Keratinocyte (primary cell): Measurements from ENCODE around the gene CNKSR3. TPM values are rescaled to one million over a fixed set of nuclear protein-coding genes. Genes with fewer than 3 reads are reported as not detected.

Experiments used
- DNase-seq: peaks from one replicate; pipeline ENCODE4 v3.0.0-alpha.2; 2011; ENCODE audit warnings: low read depth, missing footprints, low spot score
- FAIRE-seq: peaks from 2 replicates; lab custom pipeline; 2011; peaks lifted over from hg19 to GRCh38; lab: Jason Lieb, UNC
- H2AFZ ChIP-seq: 2 replicates; pipeline ENCODE4 v1.6.0; 2012; ENCODE audit warnings: low read length, control low read depth, inconsistent platforms; ENCODE audit not compliant: control insufficient read depth
- H3K27ac ChIP-seq: 2 replicates; pipeline ENCODE4 v1.5.1; 2011; ENCODE audit warnings: low read length; ENCODE audit not compliant: control insufficient read depth, insufficient read depth
- H3K27me3 ChIP-seq: 3 replicates; pipeline ENCODE4 v1.6.0; 2011; ENCODE audit warnings: low read length; ENCODE audit not compliant: control insufficient read depth, insufficient read depth; ENCODE audit errors: extremely low read depth
- H3K36me3 ChIP-seq, 2 experiments: 2 replicates in 1 of 2; 3 replicates in 1 of 2; pipeline ENCODE4 v1.5.1; 2011; ENCODE audit warnings: low read length in 2 of 2, mild to moderate bottlenecking in 1 of 2; ENCODE audit not compliant: control insufficient read depth in 2 of 2, insufficient read depth in 2 of 2; ENCODE audit errors: extremely low read depth in 1 of 2
- H3K4me1 ChIP-seq: 3 replicates; pipeline ENCODE4 v1.5.1; 2011; ENCODE audit warnings: low read length; ENCODE audit not compliant: control insufficient read depth, insufficient read depth; ENCODE audit errors: extremely low read depth
- H3K4me2 ChIP-seq: 3 replicates; pipeline ENCODE4 v1.6.0; 2011; ENCODE audit warnings: low read depth, low read length; ENCODE audit not compliant: control insufficient read depth, insufficient read depth; ENCODE audit errors: extremely low read depth
- H3K4me3 ChIP-seq, 3 experiments: fragments of 200-600 bp in 1 of 3; sonication (generic) in 1 of 3; 2 replicates in 2 of 3; 3 replicates in 1 of 3; pipeline ENCODE4 v1.5.1; 2011 to 2016; ENCODE audit warnings: low read length in 3 of 3, mild to moderate bottlenecking in 3 of 3, control low read depth in 2 of 3, inconsistent platforms in 1 of 3, low read depth in 1 of 3, mixed read lengths in 1 of 3, mixed run types in 1 of 3, moderate library complexity in 1 of 3; ENCODE audit not compliant: control insufficient read depth in 2 of 3, insufficient read depth in 2 of 3; ENCODE audit errors: extremely low read depth in 1 of 3
- H3K79me2 ChIP-seq: 2 replicates; pipeline ENCODE4 v1.6.0; 2012; ENCODE audit warnings: low read length; ENCODE audit not compliant: control insufficient read depth, insufficient read depth
- H3K9ac ChIP-seq: 3 replicates; pipeline ENCODE4 v1.6.0; 2011; ENCODE audit warnings: low read length; ENCODE audit not compliant: control insufficient read depth, insufficient read depth; ENCODE audit errors: extremely low read depth
- H3K9me1 ChIP-seq: 3 replicates; pipeline ENCODE4 v1.6.0; 2011; ENCODE audit warnings: low read length; ENCODE audit not compliant: control insufficient read depth, insufficient read depth; ENCODE audit errors: extremely low read depth
- H3K9me3 ChIP-seq: 2 replicates; pipeline ENCODE4 v1.5.1; 2012; ENCODE audit warnings: low read depth, low read length; ENCODE audit not compliant: control insufficient read depth
- H4K20me1 ChIP-seq: 3 replicates; pipeline ENCODE4 v1.6.0; 2011; ENCODE audit warnings: low read length; ENCODE audit not compliant: control insufficient read depth, insufficient read depth; ENCODE audit errors: extremely low read depth
- CTCF ChIP-seq, 3 experiments: IDR thresholded peaks in 1 of 3; conservative IDR thresholded peaks in 1 of 3; optimal IDR thresholded peaks in 1 of 3; 2 replicates in 2 of 3; 3 replicates in 1 of 3; pipeline versions ENCODE3 to v1.5.1; 2011; ENCODE audit warnings: low read length in 3 of 3, mild to moderate bottlenecking in 3 of 3, moderate library complexity in 2 of 3, control low read depth in 1 of 3, inconsistent platforms in 1 of 3; ENCODE audit not compliant: insufficient read depth in 2 of 3; ENCODE audit errors: extremely low read depth in 1 of 3
- EZH2 ChIP-seq: IDR thresholded peaks from one replicate; pipeline ENCODE4 v1.6.1; 2012; ENCODE audit warnings: inconsistent platforms, mild to moderate bottlenecking, low read length, moderate library complexity
- dilution Hi-C: fragments of 300-500 bp; cut with MboI; formaldehyde crosslinking; loops from one replicate; pipeline ENCODE4 v1.7.0; 2020; ENCODE audit warnings: low sequenced_read_pairs; ENCODE audit not compliant: extremely low pct_ligation_motif_present
- polyA plus RNA-seq, 5 experiments: library from polyadenylated mRNA; depleted of rRNA in 3 of 5; stranded (reverse) in 3 of 5; stranded (forward) in 1 of 5; unstranded in 1 of 5; fragments of >200 nt; gene quantifications; 1 replicate in 1 of 5; 2 replicates in 3 of 5; 3 replicates in 1 of 5; pipeline versions ENCODE4 v1.2.1 to v1.2.3, GENCODE V29; 2011 to 2012; ENCODE audit warnings: missing spikeins in 2 of 5, low read depth in 1 of 5, low replicate concordance in 1 of 5

CNKSR3 gene
- polyA plus RNA-seq, 1 donor (not counting 4 experiments of a cell fraction or from before 2014, with no cell fraction given) = 2.0 TPM

- Histone ChIP-seq H3K4me1 (no peaks in the 10 kb centered on the region), H3K79me2 (no peaks in the 10 kb centered on the region), H3K36me3 (no peaks in the 10 kb centered on the region), H3K9ac (no peak overlapping the region), H4K20me1 (no peaks in the 10 kb centered on the region), H3K9me3 (no peaks in the 10 kb centered on the region), H3K4me3 (no peak overlapping the region), H2AFZ (no peak overlapping the region), H3K27ac (no peak overlapping the region), H3K4me2 (no peak overlapping the region), H3K27me3 (no peaks in the 10 kb centered on the region), H3K9me1 (no peaks in the 10 kb centered on the region)
- TF ChIP-seq EZH2 = no peak
- TF ChIP-seq CTCF (optimal IDR thresholded peaks at IDR 0.05 in 1 of 3, IDR thresholded peaks at IDR 0.05 in 1 of 3, conservative IDR thresholded peaks at IDR 0.05 in 1 of 3; ENCODE audit: extremely low read depth in 1 of 3, insufficient read depth in 2 of 3, low read length in 3 of 3) = no peak
- FAIRE-seq (no peak), DNase-seq (no peak)
- dilution Hi-C loops = no loop called here
These were observed 150.0 kb downstream of the CNKSR3 start for GRCh38 chr6:154360476-154360875.

GRCh38 chr6:154359679-154360078 lies 150.8 kb downstream of the CNKSR3 start:
- H3K27ac ChIP-seq = no peak overlapping the region
- H3K27me3 ChIP-seq = no peaks in the 10 kb centered on the region
- no peak for DNase-seq
- H3K36me3 ChIP-seq = no peaks in the 10 kb centered on the region
- no peaks in the 10 kb centered on the region for H3K79me2 ChIP-seq
- no peak for FAIRE-seq
- dilution Hi-C loops = no loop called here
- H3K9ac ChIP-seq = no peak overlapping the region
- no peak overlapping the region for H3K4me2 ChIP-seq
- H3K9me3 ChIP-seq = no peaks in the 10 kb centered on the region
- no peak for TF ChIP-seq CTCF (optimal IDR thresholded peaks at IDR 0.05 in 1 of 3, IDR thresholded peaks at IDR 0.05 in 1 of 3, conservative IDR thresholded peaks at IDR 0.05 in 1 of 3; ENCODE audit: extremely low read depth in 1 of 3, insufficient read depth in 2 of 3, low read length in 3 of 3)
- TF ChIP-seq EZH2 = no peak
- H4K20me1 ChIP-seq = no peaks in the 10 kb centered on the region
- no peaks in the 10 kb centered on the region for H3K4me1 ChIP-seq
- no peak overlapping the region for H3K4me3 ChIP-seq
- no peaks in the 10 kb centered on the region for H3K9me1 ChIP-seq
- H2AFZ ChIP-seq = no peak overlapping the region
